Parathyroid adenoma (tissue), 2 donors: Measurements from ENCODE around the gene SMARCA4.

ENCODE experiments used
- H2AFZ ChIP-seq: fragments of 300-600 bp; sonication (generic); one replicate; pipeline ENCODE4 v1.7.0; 2017; ENCODE audit warnings: antibody characterized with exemption, mild to moderate bottlenecking
- H3K27ac ChIP-seq: fragments of 300-600 bp; sonication (generic); one replicate; pipeline ENCODE4 v1.7.0; 2017
- H3K27me3 ChIP-seq: fragments of 300-600 bp; sonication (generic); one replicate; pipeline ENCODE4 v1.7.0; 2017; ENCODE audit warnings: low read length; ENCODE audit not compliant: control insufficient read depth, insufficient read depth
- H3K36me3 ChIP-seq: fragments of 300-600 bp; sonication (generic); one replicate; pipeline ENCODE4 v1.7.0; 2017; ENCODE audit warnings: low read length; ENCODE audit not compliant: control insufficient read depth, insufficient read depth
- H3K4me1 ChIP-seq: fragments of 300-600 bp; sonication (generic); one replicate; pipeline ENCODE4 v1.7.0; 2017; ENCODE audit warnings: control low read depth
- H3K4me2 ChIP-seq: fragments of 300-600 bp; sonication (generic); one replicate; pipeline ENCODE4 v1.7.0; 2017; ENCODE audit warnings: low read length
- H3K4me3 ChIP-seq: fragments of 300-600 bp; sonication (generic); one replicate; pipeline ENCODE4 v1.7.0; 2017; ENCODE audit warnings: low read depth, low read length
- H3K79me2 ChIP-seq: fragments of 300-600 bp; sonication (generic); one replicate; pipeline ENCODE4 v1.7.0; 2017; ENCODE audit warnings: control low read depth
- H3K9ac ChIP-seq: fragments of 300-600 bp; sonication (generic); one replicate; pipeline ENCODE4 v1.7.0; 2017; ENCODE audit warnings: mild to moderate bottlenecking
- H3K9me3 ChIP-seq: fragments of 300-600 bp; sonication (generic); one replicate; pipeline ENCODE4 v1.7.0; 2017; ENCODE audit warnings: low read length; ENCODE audit not compliant: control insufficient read depth
- TF ChIP-seq, protein P1 (sequence below): fragments of 300-600 bp; sonication (generic); IDR thresholded peaks from one replicate; pipeline ENCODE4 v1.7.0; 2017; ENCODE audit warnings: antibody characterized with exemption, mild to moderate bottlenecking
- donor health status: primary hyperparathyroidism.

The SMARCA4 gene

DNA sequence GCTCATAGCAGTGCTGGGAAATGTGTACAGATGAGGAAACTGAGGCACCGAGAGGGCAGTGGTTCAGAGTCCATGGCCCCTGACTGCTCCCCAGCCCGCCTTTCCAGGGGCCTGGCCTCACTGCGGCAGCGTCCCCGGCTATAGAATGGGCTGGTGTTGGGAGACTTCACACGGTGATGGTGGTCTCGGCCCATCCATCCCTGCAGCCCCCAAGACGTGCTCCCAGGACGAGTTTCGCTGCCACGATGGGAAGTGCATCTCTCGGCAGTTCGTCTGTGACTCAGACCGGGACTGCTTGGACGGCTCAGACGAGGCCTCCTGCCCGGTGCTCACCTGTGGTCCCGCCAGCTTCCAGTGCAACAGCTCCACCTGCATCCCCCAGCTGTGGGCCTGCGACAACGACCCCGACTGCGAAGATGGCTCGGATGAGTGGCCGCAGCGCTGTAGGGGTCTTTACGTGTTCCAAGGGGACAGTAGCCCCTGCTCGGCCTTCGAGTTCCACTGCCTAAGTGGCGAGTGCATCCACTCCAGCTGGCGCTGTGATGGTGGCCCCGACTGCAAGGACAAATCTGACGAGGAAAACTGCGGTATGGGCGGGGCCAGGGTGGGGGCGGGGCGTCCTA lies 144.3 kb downstream of the SMARCA4 start:
- TF ChIP-seq, protein P1, sequence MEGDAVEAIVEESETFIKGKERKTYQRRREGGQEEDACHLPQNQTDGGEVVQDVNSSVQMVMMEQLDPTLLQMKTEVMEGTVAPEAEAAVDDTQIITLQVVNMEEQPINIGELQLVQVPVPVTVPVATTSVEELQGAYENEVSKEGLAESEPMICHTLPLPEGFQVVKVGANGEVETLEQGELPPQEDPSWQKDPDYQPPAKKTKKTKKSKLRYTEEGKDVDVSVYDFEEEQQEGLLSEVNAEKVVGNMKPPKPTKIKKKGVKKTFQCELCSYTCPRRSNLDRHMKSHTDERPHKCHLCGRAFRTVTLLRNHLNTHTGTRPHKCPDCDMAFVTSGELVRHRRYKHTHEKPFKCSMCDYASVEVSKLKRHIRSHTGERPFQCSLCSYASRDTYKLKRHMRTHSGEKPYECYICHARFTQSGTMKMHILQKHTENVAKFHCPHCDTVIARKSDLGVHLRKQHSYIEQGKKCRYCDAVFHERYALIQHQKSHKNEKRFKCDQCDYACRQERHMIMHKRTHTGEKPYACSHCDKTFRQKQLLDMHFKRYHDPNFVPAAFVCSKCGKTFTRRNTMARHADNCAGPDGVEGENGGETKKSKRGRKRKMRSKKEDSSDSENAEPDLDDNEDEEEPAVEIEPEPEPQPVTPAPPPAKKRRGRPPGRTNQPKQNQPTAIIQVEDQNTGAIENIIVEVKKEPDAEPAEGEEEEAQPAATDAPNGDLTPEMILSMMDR = no peak

DNA sequence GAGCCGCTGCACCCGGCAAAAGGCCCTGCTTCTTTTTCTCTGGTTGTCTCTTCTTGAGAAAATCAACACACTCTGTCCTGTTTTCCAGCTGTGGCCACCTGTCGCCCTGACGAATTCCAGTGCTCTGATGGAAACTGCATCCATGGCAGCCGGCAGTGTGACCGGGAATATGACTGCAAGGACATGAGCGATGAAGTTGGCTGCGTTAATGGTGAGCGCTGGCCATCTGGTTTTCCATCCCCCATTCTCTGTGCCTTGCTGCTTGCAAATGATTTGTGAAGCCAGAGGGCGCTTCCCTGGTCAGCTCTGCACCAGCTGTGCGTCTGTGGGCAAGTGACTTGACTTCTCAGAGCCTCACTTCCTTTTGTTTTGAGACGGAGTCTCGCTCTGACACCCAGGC lies 145.6 kb downstream of the SMARCA4 start:
- no peaks in the 10 kb centered on the region for H3K79me2 ChIP-seq
- no peak overlapping the region for H3K4me3 ChIP-seq
- no peaks in the 10 kb centered on the region for H3K36me3 ChIP-seq
- peaks cover 3% of the 10 kb centered on the region for H3K4me1 ChIP-seq
- no peak overlapping the region for H2AFZ ChIP-seq
- no peak overlapping the region for H3K4me2 ChIP-seq
- H3K27me3 ChIP-seq = no peaks in the 10 kb centered on the region
- H3K9me3 ChIP-seq = no peaks in the 10 kb centered on the region
- H3K27ac ChIP-seq = no peak overlapping the region
- H3K9ac ChIP-seq = no peak overlapping the region
- TF ChIP-seq, protein P1 = no peak

More for the DNA sequence above, 144.3 kb downstream of the SMARCA4 start:
- Histone ChIP-seq H3K4me3 (no peak overlapping the region), H3K4me2 (no peak overlapping the region), H3K9ac (no peak overlapping the region), H3K27ac (no peak overlapping the region), H3K4me1 (no peaks in the 10 kb centered on the region), H3K36me3 (no peaks in the 10 kb centered on the region), H3K27me3 (no peaks in the 10 kb centered on the region), H3K79me2 (no peaks in the 10 kb centered on the region), H3K9me3 (no peaks in the 10 kb centered on the region), H2AFZ (no peak overlapping the region)

DNA sequence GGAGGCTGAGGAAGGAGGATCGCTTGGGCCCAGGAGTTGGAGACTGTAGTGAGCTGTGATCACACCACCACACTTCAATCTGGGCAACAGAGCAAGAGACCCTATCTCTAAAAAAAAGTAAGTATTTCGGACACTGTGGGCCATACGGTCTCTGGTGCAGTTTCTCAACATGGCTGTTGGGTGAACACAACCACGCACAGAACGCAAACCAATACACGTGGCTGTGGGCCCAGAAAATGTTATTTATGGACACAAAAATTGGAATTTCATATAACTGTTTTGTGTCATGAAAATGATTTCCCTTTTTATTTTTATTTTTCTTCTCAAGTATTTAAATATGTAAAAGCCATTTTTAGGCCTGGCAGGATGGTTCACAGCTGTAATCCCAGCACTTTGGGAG lies 147.9 kb downstream of the SMARCA4 start:
- Histone ChIP-seq H3K4me1 (peaks cover 3% of the 10 kb centered on the region), H3K9ac (no peak overlapping the region), H3K9me3 (no peaks in the 10 kb centered on the region), H3K79me2 (no peaks in the 10 kb centered on the region), H2AFZ (no peak overlapping the region), H3K4me2 (no peak overlapping the region), H3K36me3 (no peaks in the 10 kb centered on the region), H3K4me3 (no peak overlapping the region), H3K27me3 (no peaks in the 10 kb centered on the region), H3K27ac (no peak overlapping the region)
- TF ChIP-seq, protein P1 = no peak

DNA sequence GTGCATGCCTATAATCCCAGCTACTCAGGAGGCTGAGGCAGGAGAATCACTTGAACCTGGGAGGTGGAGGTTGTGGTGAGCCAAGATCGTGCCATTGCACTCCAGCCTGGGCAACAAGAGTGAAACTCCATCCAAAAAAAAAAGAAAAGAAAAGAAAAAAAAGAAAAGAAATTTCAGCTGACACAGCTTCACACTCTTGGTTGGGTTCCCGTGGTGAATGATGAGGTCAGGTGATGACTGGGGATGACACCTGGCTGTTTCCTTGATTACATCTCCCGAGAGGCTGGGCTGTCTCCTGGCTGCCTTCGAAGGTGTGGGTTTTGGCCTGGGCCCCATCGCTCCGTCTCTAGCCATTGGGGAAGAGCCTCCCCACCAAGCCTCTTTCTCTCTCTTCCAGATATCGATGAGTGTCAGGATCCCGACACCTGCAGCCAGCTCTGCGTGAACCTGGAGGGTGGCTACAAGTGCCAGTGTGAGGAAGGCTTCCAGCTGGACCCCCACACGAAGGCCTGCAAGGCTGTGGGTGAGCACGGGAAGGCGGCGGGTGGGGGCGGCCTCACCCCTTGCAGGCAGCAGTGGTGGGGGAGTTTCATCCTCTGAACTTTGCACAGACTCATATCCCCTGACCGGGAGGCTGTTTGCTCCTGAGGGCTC lies 150.4 kb downstream of the SMARCA4 start:
- Histone ChIP-seq H3K9ac (no peak overlapping the region), H3K27ac (no peak overlapping the region), H3K36me3 (no peaks in the 10 kb centered on the region), H3K9me3 (no peaks in the 10 kb centered on the region), H2AFZ (peak overlapping the region; percentile 75), H3K79me2 (no peaks in the 10 kb centered on the region), H3K4me2 (peak overlapping the region; percentile 46), H3K4me3 (no peak overlapping the region), H3K4me1 (peaks cover 3% of the 10 kb centered on the region), H3K27me3 (no peaks in the 10 kb centered on the region)
- TF ChIP-seq, protein P1 = no peak

DNA sequence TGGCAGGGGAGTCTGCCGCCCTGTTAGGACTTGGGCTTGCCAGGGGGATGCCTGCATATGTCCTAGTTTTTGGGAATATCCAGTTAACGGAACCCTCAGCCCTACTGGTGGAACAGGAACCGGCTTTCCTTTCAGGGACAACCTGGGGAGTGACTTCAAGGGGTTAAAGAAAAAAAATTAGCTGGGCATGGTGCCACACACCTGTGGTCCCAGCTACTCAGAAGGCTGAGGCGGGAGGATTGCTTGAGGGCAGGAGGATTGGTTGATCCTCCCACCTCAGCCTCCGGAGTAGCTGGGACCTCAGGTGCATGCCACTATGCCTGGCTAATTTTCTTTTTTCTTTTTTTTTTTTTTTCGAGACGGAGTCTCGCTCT lies 150.9 kb downstream of the SMARCA4 start:
- H3K27me3 ChIP-seq = no peaks in the 10 kb centered on the region
- H3K4me2 ChIP-seq = peak overlapping the region; percentile 46
- H3K79me2 ChIP-seq = no peaks in the 10 kb centered on the region
- TF ChIP-seq, protein P1 = no peak
- H3K27ac ChIP-seq = no peak overlapping the region
- H3K4me1 ChIP-seq = peaks cover 3% of the 10 kb centered on the region
- H2AFZ ChIP-seq = peak overlapping the region; percentile 75
- no peaks in the 10 kb centered on the region for H3K9me3 ChIP-seq
- H3K9ac ChIP-seq = no peak overlapping the region
- H3K4me3 ChIP-seq = no peak overlapping the region
- no peaks in the 10 kb centered on the region for H3K36me3 ChIP-seq
